ENCODE measurements around the gene SPATA31A6. TPM values are rescaled to one million over a fixed set of nuclear protein-coding genes. Genes with fewer than 3 reads are reported as not detected.
"Not testable (repeated sequence)": the region's sequence is repeated elsewhere in the genome, so short reads cannot be mapped to it uniquely, and the experiment has no call there.

SPATA31A6 gene
- not detected in 2 replicates for total RNA-seq (2014; rRNA removed; shearing (Covaris generic))
- not detected in 2 replicates for polyA plus RNA-seq (2014; cell fraction: nucleus; rRNA removed)

DNA sequence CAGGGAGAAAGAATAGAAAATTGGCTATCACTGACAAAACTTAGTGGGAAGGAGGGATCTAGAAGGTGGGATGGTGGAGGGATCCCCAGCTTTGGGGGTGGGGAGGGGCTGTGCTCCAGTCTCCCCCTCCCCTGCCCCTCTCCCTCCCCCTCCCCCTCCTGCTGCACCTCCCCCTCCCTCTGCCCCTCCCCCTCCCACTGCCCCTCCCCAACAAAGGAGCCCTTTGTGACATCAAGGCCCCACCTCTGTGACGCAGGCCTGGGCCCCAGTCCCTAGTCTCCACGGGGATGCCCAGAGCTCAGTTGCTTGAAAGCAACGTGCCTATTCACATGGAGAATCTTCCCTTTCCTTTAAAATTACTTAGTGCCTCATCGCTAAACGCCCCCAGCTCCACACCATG lies at the start of gene SPATA31A6:
SPATA31A6 (plus strand) TSS at position 301 of the 400 bp plus-strand sequence; CDS start at position 330, 29 bp downstream.
- DNase-seq (ENCODE audit: extremely low read depth, low read depth), result not testable (repeated sequence)

DNA sequence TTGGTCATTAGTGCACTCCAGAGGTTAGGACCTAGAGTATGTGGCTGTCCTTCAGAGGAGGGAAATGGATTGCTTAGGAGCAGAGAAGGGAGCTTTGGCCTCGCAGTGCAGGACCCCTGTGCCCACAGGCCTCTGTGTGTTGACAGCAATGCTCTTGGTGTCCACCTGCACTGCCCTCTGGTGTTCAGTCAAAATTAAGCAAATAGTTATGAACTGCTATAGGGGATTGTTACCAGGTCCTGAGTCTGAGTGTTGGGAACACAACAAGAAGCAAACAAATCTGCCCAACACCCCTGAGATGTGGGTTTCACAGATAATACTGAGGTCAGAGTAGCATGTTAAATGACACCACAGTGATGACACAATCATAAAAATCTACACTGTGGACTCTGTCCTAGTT lies 23.2 kb upstream of the SPATA31A6 start:
- not testable (repeated sequence) for DNase-seq (ENCODE audit: extremely low read depth, low read depth)

DNA sequence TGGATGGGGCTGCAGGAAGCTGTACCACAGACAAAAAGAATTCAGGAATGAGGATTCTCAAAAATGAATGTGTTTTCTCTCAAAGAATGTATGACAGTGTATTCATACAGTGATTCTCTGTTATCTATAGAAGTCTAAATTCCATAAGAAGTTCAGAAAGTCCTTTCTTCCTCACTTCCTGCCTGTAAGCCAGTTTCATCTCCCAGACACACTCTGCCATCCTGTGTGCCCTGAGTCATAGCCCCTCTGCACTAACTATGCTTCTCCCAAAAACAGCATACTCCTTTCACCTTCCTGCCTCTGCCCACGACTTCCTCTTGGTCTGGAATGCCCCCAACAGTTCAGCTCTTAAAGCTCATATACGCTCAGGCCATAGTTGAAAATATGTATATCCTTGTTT lies 36.4 kb downstream of the SPATA31A6 start:
- not testable (repeated sequence) for DNase-seq (ENCODE audit: extremely low read depth, low read depth)

DNA sequence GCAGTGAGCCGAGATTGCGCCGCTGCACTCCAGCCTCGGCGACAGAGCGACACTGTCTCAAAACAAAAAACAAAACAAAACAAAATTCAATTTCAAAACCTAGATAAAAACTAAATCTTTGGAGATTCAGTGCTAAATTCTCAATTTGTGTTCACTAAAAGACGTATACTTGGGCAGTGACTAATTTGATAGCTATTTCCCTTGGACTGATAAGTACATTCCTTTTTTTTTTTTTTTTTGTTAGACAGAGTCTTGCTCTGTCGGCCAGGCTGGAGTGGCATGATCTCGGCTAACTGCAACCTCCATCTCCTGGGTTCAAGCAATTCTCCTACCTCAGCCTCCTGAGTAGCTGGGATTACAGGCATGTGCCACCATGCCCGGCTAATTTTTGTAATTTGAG lies 39.8 kb downstream of the SPATA31A6 start:
- DNase-seq (ENCODE audit: extremely low read depth, low read depth), result not testable (repeated sequence)

DNA sequence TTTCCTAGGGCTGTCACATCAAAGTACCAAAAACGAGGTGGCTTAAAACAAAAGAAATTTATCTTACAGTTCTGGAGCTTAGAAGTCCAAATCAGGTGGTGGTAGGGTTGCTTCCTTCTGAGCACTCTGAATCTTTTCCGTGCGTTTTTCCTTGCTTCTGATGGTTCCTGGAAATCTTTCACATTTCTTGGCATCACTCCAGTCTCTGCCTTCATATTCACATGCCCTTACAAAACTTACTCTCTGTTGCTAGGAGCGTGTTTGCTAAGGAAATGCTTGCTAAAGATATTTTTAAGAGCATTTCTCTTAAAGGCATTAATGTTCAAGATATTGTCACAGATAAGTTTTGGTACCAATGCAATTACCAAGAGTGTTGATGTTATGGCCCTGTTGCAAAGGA lies 49.6 kb downstream of the SPATA31A6 start:
- DNase-seq (ENCODE audit: extremely low read depth, low read depth), result not testable (repeated sequence)

DNA sequence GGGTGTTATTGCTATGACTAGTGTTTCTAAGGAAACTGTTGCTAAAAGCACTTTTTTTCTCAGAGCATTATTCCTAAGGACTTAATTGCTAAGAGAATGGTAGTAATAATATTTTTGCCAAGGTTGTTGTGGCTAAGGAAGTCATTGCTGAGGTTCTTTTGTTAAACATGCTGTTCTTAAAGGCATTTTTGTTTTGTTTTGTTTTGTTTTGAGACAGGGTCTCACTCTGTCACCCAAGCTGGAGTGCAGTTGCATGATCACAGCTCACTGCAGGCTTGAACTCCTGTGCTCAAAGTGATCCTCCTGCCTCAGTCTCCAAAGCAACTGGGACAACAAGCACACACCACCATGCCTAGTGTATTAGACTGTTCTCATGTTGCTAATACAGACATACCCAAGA lies 51.2 kb downstream of the SPATA31A6 start:
- not testable (repeated sequence) for DNase-seq (ENCODE audit: extremely low read depth, low read depth)

DNA sequence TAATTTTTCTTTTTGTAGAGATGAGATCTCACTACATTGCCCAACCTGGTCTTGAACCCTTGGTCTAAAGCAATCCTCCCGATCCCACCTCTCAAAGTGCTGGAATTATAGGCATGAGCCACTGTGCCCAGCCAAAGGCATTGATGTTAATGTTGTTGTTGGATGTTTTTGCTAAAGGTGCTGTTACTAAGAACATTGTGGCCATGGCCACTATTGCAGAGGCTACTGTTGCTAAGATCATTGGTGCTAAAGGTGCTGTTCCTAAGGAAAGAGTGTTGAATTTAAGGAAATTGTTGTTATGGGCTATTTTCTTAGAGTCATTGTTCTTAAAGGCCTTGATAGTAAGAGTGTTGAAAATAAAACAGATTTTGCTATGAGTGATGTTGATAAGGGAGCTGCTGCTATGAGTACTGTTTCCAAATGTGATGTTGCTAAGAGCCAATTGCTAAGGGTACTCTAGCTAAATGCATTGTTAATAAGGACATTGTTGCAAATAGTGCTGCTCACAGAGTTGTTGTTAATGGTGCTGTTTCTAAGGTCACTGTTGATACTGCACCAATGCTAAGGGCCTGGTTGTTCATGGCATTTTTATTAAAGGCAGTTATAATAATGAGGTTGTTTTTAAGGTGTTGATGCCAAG lies 52.0 kb downstream of the SPATA31A6 start:
- not testable (repeated sequence) for DNase-seq (ENCODE audit: extremely low read depth, low read depth)

DNA sequence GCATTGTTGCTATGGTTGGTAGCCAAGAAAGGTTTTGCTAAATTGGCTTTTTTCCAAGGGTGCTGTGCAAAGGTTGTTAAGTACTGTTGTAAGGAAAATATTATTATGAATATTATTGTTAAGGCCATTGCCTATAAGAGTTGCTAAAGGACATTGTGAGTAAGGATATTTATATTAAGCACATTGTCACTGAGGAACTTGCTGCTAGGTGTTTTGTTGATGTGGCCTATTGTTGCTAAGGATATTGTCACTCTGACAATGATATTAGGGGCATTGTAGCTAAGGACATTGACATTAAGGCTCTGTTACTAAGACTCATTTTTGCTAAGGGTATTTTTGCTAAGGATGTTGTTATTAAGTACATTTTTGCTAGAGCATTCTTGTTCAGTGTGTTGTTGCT lies 52.6 kb downstream of the SPATA31A6 start:
- not testable (repeated sequence) for DNase-seq (ENCODE audit: extremely low read depth, low read depth)

DNA sequence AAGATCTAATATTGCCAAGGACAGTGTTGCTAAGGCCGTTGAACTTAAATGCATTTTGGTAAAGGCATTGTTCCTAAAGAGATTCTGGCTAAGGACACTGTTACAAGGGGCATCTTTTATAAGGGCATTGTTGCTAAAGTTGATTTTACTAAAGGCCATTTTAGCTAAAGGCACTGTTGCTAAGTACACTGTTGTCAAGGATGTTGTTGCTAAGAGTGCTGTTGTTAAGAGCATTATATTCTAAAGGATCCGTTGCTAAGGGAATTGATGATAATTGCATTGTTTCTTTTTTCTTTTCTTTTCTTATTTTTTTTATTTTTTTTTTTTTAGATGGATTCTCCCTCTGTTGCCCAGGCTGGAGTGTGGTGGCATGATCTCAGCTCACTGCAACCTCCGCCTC lies 53.9 kb downstream of the SPATA31A6 start:
- DNase-seq (ENCODE audit: extremely low read depth, low read depth), result not testable (repeated sequence)

DNA sequence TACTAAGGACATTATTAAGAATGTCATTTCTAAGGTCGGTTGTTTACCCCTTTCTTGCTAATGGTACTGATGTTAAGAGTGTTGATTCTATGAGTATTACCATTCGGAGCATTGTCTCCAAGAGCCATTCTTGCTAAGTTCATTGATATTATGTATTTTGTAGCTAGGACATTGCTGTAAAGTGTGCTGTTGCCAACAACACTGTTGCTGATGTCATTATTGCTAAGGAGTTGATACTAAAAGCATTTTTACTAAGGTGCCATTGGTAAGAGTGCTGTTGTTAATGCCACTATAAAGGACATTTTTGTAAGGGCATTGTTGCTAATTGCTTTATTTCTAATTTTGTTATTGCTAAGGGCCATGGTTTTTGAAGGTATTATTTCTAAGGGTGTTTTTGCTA lies 55.4 kb downstream of the SPATA31A6 start:
- not testable (repeated sequence) for DNase-seq (ENCODE audit: extremely low read depth, low read depth)

Small RNAs within 50 kb of the gene (small RNA-seq; reads per million reads assigned to genes)
- gene AL445584.3, result 0 reads per million in 2 experiments

Other genes with a start within 250 kb of the SPATA31A6 start
- gene CNTNAP3B, start 54.2 kb upstream of the SPATA31A6 start, total RNA-seq (2014; rRNA removed; shearing (Covaris generic)), result 0.46 and 0.67 TPM in 2 replicates

All from NCI-H460 (cell line).